Right atrium auricular region (tissue), 2 donors: ENCODE measurements around the gene AGFG2. TPM values are rescaled to one million over a fixed set of nuclear protein-coding genes. Genes with fewer than 3 reads are reported as not detected.

Experiments used
- DNase-seq: peaks from one replicate; pipeline ENCODE4 v3.0.0-alpha.2; 2019; ENCODE audit warnings: low spot score
- H3K27ac ChIP-seq, 2 donors: fragments of 200-600 bp; sonication (generic); 1 replicate in 1 of 2; 2 replicates in 1 of 2; pipeline ENCODE4 v1.5.1; 2016 to 2019
- H3K27me3 ChIP-seq, 2 donors: fragments of 200-600 bp; sonication (generic); one replicate each; pipeline versions ENCODE4 v1.5.1 to v1.6.0; 2017 to 2019
- H3K36me3 ChIP-seq: fragments of 200-600 bp; sonication (generic); one replicate; pipeline ENCODE4 v1.5.1; 2016
- H3K4me1 ChIP-seq, 2 donors: fragments of 200-600 bp; sonication (generic); one replicate each; pipeline versions ENCODE4 v1.5.1 to v1.6.0; 2017 to 2019
- H3K4me3 ChIP-seq, 2 donors: fragments of 200-600 bp; sonication (generic); 1 replicate in 1 of 2; 2 replicates in 1 of 2; pipeline ENCODE4 v1.5.1; 2017 to 2019; ENCODE audit warnings: mild to moderate bottlenecking in 1 of 2, moderate library complexity in 1 of 2
- H3K9me3 ChIP-seq, 2 donors: fragments of 200-600 bp; sonication (generic); one replicate each; pipeline ENCODE4 v1.5.1; 2019
- total RNA-seq, 2 donors: library from RNA; depleted of rRNA; stranded (reverse); fragments of >200 nt; gene quantifications; one replicate each; pipeline ENCODE4 v1.1.0, GENCODE V29; 2016
- TF ChIP-seq, protein P1 (sequence below), 2 donors: fragments of 200-600 bp; sonication (generic); IDR thresholded peaks; one replicate each; pipeline ENCODE4 v1.5.1; 2019; ENCODE audit warnings: antibody characterized with exemption in 2 of 2

The AGFG2 gene
- total RNA-seq, 2 donors from 2014 or later = 16.4 to 25.8 TPM

DNA sequence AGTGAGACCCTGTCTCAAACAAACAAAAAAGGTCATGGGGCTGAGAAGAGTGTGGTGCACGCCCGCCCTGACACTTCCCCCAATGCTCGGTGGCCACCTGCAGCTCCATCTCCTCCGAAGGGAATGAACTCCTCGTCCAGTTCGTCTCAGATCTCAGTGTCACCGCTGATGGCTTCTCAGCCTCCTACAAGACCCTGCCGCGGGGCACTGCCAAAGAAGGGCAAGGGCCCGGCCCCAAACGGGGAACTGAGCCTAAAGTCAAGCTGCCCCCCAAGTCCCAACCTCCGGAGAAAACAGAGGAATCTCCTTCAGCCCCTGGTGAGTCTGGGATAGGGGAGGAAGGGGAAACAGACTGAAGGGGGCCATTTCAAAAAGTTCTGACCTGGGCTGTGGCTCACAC lies 67.3 kb downstream of the AGFG2 start:
- DNase-seq = no peak
- H3K4me3 ChIP-seq = no peak overlapping the region
- H3K9me3 ChIP-seq = no peaks in the 10 kb centered on the region
- no peaks in the 10 kb centered on the region for H3K27me3 ChIP-seq
- no peaks in the 10 kb centered on the region for H3K36me3 ChIP-seq
- TF ChIP-seq, protein P1, sequence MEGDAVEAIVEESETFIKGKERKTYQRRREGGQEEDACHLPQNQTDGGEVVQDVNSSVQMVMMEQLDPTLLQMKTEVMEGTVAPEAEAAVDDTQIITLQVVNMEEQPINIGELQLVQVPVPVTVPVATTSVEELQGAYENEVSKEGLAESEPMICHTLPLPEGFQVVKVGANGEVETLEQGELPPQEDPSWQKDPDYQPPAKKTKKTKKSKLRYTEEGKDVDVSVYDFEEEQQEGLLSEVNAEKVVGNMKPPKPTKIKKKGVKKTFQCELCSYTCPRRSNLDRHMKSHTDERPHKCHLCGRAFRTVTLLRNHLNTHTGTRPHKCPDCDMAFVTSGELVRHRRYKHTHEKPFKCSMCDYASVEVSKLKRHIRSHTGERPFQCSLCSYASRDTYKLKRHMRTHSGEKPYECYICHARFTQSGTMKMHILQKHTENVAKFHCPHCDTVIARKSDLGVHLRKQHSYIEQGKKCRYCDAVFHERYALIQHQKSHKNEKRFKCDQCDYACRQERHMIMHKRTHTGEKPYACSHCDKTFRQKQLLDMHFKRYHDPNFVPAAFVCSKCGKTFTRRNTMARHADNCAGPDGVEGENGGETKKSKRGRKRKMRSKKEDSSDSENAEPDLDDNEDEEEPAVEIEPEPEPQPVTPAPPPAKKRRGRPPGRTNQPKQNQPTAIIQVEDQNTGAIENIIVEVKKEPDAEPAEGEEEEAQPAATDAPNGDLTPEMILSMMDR (IDR thresholded peaks at IDR 0.05) = no peak
- H3K27ac ChIP-seq = no peak overlapping the region
- peaks cover 0 to 35% of the 10 kb centered on the region in 2 donors for H3K4me1 ChIP-seq

DNA sequence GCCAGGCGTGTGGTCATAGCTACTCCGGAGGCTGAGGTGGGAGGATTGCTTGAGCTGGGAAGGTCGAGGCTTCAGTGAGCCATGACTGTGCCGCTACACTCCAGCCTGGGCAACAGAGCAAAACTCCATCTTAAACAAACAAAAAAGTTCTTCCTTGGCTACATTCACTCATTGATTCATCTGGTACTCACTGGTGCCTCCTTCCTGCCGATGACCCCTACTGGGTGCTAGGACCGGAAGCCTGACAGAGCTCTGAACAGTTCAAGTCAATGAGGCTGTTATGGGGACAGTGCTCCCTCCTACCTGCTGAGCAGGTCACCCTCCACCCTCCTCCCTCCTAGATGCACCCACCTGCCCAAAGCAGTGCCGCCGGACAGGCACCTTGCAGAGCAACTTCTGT lies 68.1 kb downstream of the AGFG2 start:
- Histone ChIP-seq H3K36me3 (no peaks in the 10 kb centered on the region), H3K27me3 (no peaks in the 10 kb centered on the region), H3K4me1 (peaks cover 0 to 37% of the 10 kb centered on the region in 2 donors), H3K9me3 (no peaks in the 10 kb centered on the region), H3K27ac (no peak overlapping the region), H3K4me3 (no peak overlapping the region)
- TF ChIP-seq, protein P1 (IDR thresholded peaks at IDR 0.05) = no peak
- no peak for DNase-seq

DNA sequence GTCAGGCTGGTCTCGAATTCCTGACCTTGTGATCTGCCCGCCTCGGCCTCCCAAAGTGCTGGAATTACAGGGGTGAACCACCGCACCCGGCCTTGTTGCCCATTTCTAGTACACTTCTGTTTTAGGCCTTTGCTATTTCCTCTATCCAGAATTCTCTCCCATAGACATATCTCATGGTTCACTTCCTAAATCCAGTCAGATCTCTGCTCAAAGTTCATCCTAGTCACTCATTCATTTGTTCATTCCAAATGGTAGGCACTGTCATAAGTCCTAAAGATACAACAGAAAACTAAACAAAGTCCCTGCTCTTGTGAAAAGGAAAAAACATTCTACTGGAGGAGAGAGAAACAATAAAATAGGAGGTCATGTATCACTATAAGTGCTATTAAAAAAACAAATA lies 71.0 kb downstream of the AGFG2 start:
- DNase-seq = no peak
- H3K4me3 ChIP-seq = no peak overlapping the region
- TF ChIP-seq, protein P1 (IDR thresholded peaks at IDR 0.05) = no peak

DNA sequence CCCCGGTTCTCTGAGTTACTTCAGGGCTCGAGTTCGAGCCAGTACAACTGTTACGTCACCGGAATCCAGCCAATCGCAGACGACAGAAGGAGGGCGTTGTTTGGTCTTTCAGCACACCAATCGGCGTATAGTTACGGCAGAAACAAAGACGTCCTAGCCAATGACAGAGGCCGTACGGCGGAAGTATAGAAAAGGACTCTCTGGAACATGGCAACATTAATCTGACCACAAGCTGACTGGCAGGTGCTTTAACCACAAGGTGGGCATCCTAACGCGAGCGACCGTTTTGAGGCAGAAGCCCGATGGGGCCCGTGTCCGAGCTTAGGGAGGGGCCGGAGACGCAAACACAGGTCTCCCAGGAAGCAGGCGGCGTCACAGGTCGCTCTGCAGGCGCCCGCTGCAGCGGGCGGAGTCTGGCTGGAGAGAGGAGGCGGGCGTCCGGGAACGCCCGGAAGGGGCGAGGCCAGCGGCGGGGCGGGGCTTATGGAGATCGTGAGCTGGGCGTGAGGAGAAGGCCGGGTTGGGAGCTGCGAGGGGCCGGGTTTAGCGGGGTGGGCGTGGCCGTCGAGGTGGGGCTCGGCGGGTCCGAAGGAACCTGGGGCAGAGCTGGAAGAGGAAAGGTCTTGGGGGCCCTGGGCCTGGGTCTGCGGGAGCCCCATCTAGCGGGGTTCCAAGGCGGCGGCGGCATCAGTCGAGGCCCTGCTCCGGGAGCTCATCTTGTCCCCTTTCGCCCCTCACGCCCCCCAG lies 73.2 kb downstream of the AGFG2 start, which contains the start of gene MOSPD3:
TSS of gene MOSPD3 (plus strand) at position 558 of the 747 bp plus-strand sequence. CDS start 252 bp downstream, outside the sequence.
- H3K27ac ChIP-seq = peak within 1 kb of the TSS; percentile 89 to 95
- H3K36me3 ChIP-seq = no peaks in the 10 kb centered on the region
- peaks cover 0 to 17% of the 10 kb centered on the region in 2 donors for H3K4me1 ChIP-seq
- H3K4me3 ChIP-seq = peak within 1 kb of the TSS; percentile 66 to 70
- TF ChIP-seq, protein P1 (IDR thresholded peaks at IDR 0.05) = no peak
- H3K9me3 ChIP-seq = no peaks in the 10 kb centered on the region
- no peaks in the 10 kb centered on the region for H3K27me3 ChIP-seq
- DNase-seq = peak; percentile 100

More for the DNA sequence above, 71.0 kb downstream of the AGFG2 start:
- Histone ChIP-seq H3K27me3 (no peaks in the 10 kb centered on the region), H3K4me1 (peaks cover 0 to 22% of the 10 kb centered on the region in 2 donors), H3K27ac (no peak overlapping the region), H3K9me3 (no peaks in the 10 kb centered on the region), H3K36me3 (no peaks in the 10 kb centered on the region)

DNA sequence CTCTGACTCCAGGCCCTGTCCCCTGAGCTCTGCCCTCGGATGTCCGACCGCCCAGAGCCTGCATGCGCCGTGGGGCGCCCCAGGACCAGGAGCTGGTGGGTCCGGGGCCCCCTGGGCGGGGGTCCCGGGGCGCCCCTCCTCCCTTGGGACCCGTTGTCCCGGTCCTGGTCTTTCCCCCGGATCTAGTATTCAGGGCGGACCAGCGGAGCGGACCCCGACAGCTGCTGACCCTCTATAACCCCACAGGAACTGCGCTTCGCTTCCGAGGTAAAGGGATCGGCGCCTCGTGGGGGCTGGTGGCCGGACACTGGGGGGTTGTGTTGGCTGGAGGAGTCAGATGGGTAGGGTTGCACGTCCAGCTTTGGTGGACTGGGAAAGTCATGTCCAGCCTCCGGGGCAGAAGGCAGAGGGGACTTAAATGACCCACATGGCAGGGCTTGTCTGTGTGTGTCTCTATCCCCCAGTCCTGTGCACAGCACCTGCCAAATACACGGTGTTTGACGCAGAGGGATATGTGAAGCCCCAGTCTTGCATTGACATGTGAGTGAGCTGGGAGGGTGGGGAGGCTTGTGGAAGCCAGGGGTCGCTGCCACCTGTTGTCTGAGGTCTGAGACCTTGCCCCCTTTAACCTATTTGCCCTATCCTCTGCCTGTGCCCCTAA lies 73.9 kb downstream of the AGFG2 start:
- no peaks in the 10 kb centered on the region for H3K36me3 ChIP-seq
- peaks cover 0 to 17% of the 10 kb centered on the region in 2 donors for H3K4me1 ChIP-seq
- no peaks in the 10 kb centered on the region for H3K9me3 ChIP-seq
- no peaks in the 10 kb centered on the region for H3K27me3 ChIP-seq
- DNase-seq = no peak
- H3K27ac ChIP-seq = peak overlapping the region; percentile 89 to 95
- TF ChIP-seq, protein P1 (IDR thresholded peaks at IDR 0.05) = no peak
- H3K4me3 ChIP-seq = peak overlapping the region; percentile 66 to 70
